ENCODE data around the gene MTFR1L.

Gene MTFR1L

GRCh38 chr1:25804964-25805862 lies 14.5 kb upstream of the MTFR1L start:
- no peak overlapping the region for H3K4me3 ChIP-seq (ENCODE audit: low read length)
- H3K36me3 ChIP-seq (ENCODE audit: control insufficient read depth, insufficient read depth, low read length) = peaks cover 2% of the 10 kb centered on the region
- peak overlapping the region; percentile 10 for H3K27ac ChIP-seq (ENCODE audit: low read depth, low read length)
- H3K4me1 ChIP-seq (ENCODE audit: control insufficient read depth, insufficient read depth, low read length) = peaks cover 11% of the 10 kb centered on the region
- H3K27me3 ChIP-seq (ENCODE audit: control insufficient read depth, insufficient read depth, low read length) = no peaks in the 10 kb centered on the region
- no peak overlapping the region for H3K9ac ChIP-seq (ENCODE audit: low read length)

- Histone ChIP-seq H3K4me1 (ENCODE audit: control insufficient read depth, insufficient read depth, low read length) (peaks cover 9% of the 10 kb centered on the region), H3K36me3 (ENCODE audit: control insufficient read depth, insufficient read depth, low read length) (peaks cover 2% of the 10 kb centered on the region), H3K27me3 (ENCODE audit: control insufficient read depth, insufficient read depth, low read length) (no peaks in the 10 kb centered on the region), H3K9ac (ENCODE audit: low read length) (no peak overlapping the region), H3K27ac (ENCODE audit: low read depth, low read length) (peak overlapping the region; percentile 10), H3K4me3 (ENCODE audit: low read length) (no peak overlapping the region)
Measured at GRCh38 chr1:25805863-25806225, 13.9 kb upstream of the MTFR1L start.

DNA sequence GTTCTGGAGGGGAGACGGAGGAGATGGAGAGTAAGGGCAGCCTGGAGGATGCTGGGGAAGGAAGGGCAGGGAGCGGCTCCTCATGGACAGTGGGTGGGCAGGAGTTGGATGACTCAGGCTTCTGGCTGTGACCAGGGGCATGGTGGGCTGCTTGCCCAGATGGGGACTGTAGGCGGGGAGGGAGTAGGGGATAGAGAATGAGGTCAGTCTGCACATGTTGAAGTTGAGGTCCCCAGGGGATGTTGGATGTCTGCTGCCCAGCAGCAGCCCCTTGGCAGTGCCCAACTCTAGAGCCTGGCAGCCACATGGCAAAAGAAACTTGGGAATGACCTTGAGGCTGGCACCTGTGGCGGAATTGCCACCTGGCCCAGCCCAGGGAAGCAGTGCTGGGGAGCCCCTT lies 13.3 kb upstream of the MTFR1L start:
- Histone ChIP-seq H3K27ac (ENCODE audit: low read depth, low read length) (no peak overlapping the region), H3K27me3 (ENCODE audit: control insufficient read depth, insufficient read depth, low read length) (no peaks in the 10 kb centered on the region), H3K36me3 (ENCODE audit: control insufficient read depth, insufficient read depth, low read length) (peaks cover 2% of the 10 kb centered on the region), H3K4me1 (ENCODE audit: control insufficient read depth, insufficient read depth, low read length) (peaks cover 6% of the 10 kb centered on the region), H3K9ac (ENCODE audit: low read length) (no peak overlapping the region), H3K4me3 (ENCODE audit: low read length) (no peak overlapping the region)

GRCh38 chr1:25807480-25808390 lies 12.0 kb upstream of the MTFR1L start:
- no peaks in the 10 kb centered on the region for H3K27me3 ChIP-seq (ENCODE audit: control insufficient read depth, insufficient read depth, low read length)
- H3K4me3 ChIP-seq (ENCODE audit: low read length) = no peak overlapping the region
- H3K4me1 ChIP-seq (ENCODE audit: control insufficient read depth, insufficient read depth, low read length) = peaks cover 6% of the 10 kb centered on the region
- H3K9ac ChIP-seq (ENCODE audit: low read length) = no peak overlapping the region
- H3K27ac ChIP-seq (ENCODE audit: low read depth, low read length) = no peak overlapping the region
- peaks cover 2% of the 10 kb centered on the region for H3K36me3 ChIP-seq (ENCODE audit: control insufficient read depth, insufficient read depth, low read length)

DNA sequence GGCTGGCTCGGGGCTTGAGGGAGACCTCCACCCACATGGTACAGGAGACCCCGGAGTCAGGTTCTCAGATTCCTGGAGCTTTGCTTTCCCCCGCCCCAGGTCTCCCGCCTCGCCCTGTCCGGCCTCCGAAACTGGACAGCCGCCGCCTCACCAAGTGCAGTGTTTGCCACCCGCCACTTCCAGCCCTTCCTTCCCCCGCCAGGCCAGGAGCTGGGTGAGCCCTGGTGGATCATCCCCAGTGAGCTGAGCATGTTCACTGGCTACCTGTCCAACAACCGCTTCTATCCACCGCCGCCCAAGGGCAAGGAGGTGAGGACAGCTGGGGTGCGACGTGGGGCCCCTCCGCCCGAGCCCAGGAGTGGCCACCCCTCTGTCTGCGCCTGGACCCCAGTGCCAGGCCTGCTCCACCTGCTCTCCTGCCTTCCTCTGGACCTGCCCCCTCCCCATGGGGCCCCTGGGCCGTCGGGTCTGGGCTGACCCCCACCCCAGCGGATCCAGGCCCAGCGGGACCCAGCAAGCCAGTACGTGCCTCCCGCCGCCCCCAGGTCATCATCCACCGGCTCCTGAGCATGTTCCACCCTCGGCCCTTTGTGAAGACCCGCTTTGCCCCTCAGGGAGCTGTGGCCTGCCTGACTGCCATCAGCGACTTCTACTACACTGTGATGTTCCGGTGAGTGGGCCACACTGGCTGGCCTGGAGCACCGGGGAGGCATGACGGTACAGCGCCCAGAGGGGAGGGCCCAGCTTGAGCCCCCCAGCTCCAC lies 11.1 kb upstream of the MTFR1L start:
- H3K4me3 ChIP-seq (ENCODE audit: low read length) = no peak overlapping the region
- no peak overlapping the region for H3K27ac ChIP-seq (ENCODE audit: low read depth, low read length)
- H3K36me3 ChIP-seq (ENCODE audit: control insufficient read depth, insufficient read depth, low read length) = peaks cover 3% of the 10 kb centered on the region
- H3K27me3 ChIP-seq (ENCODE audit: control insufficient read depth, insufficient read depth, low read length) = no peaks in the 10 kb centered on the region
- no peak overlapping the region for H3K9ac ChIP-seq (ENCODE audit: low read length)
- H3K4me1 ChIP-seq (ENCODE audit: control insufficient read depth, insufficient read depth, low read length) = peaks cover 6% of the 10 kb centered on the region

- H3K4me1 ChIP-seq (ENCODE audit: control insufficient read depth, insufficient read depth, low read length) = peaks cover 6% of the 10 kb centered on the region
- H3K4me3 ChIP-seq (ENCODE audit: low read length) = no peak overlapping the region
- H3K36me3 ChIP-seq (ENCODE audit: control insufficient read depth, insufficient read depth, low read length) = peaks cover 6% of the 10 kb centered on the region
- H3K27ac ChIP-seq (ENCODE audit: low read depth, low read length) = no peak overlapping the region
- H3K27me3 ChIP-seq (ENCODE audit: control insufficient read depth, insufficient read depth, low read length) = no peaks in the 10 kb centered on the region
- no peak overlapping the region for H3K9ac ChIP-seq (ENCODE audit: low read length)
Measured at GRCh38 chr1:25809283-25809926, 10.3 kb upstream of the MTFR1L start.

GRCh38 chr1:25809929-25810328 lies 9.8 kb upstream of the MTFR1L start:
- no peak overlapping the region for H3K27ac ChIP-seq (ENCODE audit: low read depth, low read length)
- H3K4me3 ChIP-seq (ENCODE audit: low read length) = no peak overlapping the region
- peaks cover 6% of the 10 kb centered on the region for H3K36me3 ChIP-seq (ENCODE audit: control insufficient read depth, insufficient read depth, low read length)
- H3K4me1 ChIP-seq (ENCODE audit: control insufficient read depth, insufficient read depth, low read length) = peaks cover 6% of the 10 kb centered on the region
- H3K9ac ChIP-seq (ENCODE audit: low read length) = no peak overlapping the region
- no peaks in the 10 kb centered on the region for H3K27me3 ChIP-seq (ENCODE audit: control insufficient read depth, insufficient read depth, low read length)

- Histone ChIP-seq H3K27me3 (ENCODE audit: control insufficient read depth, insufficient read depth, low read length) (no peaks in the 10 kb centered on the region), H3K36me3 (ENCODE audit: control insufficient read depth, insufficient read depth, low read length) (peaks cover 6% of the 10 kb centered on the region), H3K4me3 (ENCODE audit: low read length) (no peak overlapping the region), H3K9ac (ENCODE audit: low read length) (no peak overlapping the region), H3K27ac (ENCODE audit: low read depth, low read length) (no peak overlapping the region), H3K4me1 (ENCODE audit: control insufficient read depth, insufficient read depth, low read length) (peaks cover 5% of the 10 kb centered on the region)
Measured at GRCh38 chr1:25810341-25811299, 9.1 kb upstream of the MTFR1L start.

GRCh38 chr1:25811384-25812082 lies 8.2 kb upstream of the MTFR1L start:
- Histone ChIP-seq H3K36me3 (ENCODE audit: control insufficient read depth, insufficient read depth, low read length) (peaks cover 6% of the 10 kb centered on the region), H3K27me3 (ENCODE audit: control insufficient read depth, insufficient read depth, low read length) (no peaks in the 10 kb centered on the region), H3K9ac (ENCODE audit: low read length) (no peak overlapping the region), H3K4me1 (ENCODE audit: control insufficient read depth, insufficient read depth, low read length) (no peaks in the 10 kb centered on the region), H3K27ac (ENCODE audit: low read depth, low read length) (no peak overlapping the region), H3K4me3 (ENCODE audit: low read length) (no peak overlapping the region)

DNA sequence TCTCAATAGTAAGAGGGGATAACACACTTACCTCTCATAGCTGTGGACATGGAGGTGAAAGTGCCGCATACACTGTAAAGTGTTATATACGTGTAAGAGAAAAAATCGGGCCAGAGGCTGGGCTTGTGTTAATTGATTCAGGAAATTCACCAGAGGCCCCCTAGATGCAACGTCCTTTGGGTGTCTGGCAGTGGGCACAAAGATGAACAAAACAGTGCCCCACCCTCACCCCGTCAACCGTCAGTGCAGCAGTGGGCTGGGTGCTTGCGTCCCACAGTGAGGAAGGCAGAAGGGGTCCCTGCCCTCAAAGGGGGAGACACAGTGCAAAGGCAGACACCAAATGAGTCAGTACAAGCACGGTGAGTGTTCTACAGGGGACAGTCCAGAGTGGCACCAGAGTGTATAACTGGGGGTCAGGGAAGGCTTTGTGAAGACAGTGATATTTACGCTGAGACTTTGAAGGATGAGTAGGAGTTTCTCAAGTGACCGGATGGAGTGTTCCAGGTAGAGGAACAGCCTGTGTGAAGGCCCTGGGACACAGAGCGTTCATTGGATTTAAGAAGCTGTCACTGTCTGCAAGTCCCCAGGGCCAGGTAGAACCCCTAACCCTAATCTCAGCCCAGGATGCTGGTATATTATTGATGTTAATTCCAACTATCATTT lies 6.6 kb upstream of the MTFR1L start:
- H3K9ac ChIP-seq (ENCODE audit: low read length) = no peak overlapping the region
- no peaks in the 10 kb centered on the region for H3K27me3 ChIP-seq (ENCODE audit: control insufficient read depth, insufficient read depth, low read length)
- H3K27ac ChIP-seq (ENCODE audit: low read depth, low read length) = no peak overlapping the region
- H3K4me3 ChIP-seq (ENCODE audit: low read length) = no peak overlapping the region
- H3K36me3 ChIP-seq (ENCODE audit: control insufficient read depth, insufficient read depth, low read length) = peaks cover 4% of the 10 kb centered on the region
- no peaks in the 10 kb centered on the region for H3K4me1 ChIP-seq (ENCODE audit: control insufficient read depth, insufficient read depth, low read length)

All from rectal smooth muscle tissue (tissue), 1 donor.